DND-41 (cell line): ENCODE data around the gene KDM4F.

Experiments
- ATAC-seq: fragments of 200-7000 bp; cut with Tn5 transposase; 3 replicates; pipeline ENCODE4 v1.9.1; 2021; ENCODE audit warnings: low read depth; ENCODE audit not compliant: insufficient read depth
- DNase-seq: peaks from one replicate; pipeline ENCODE4 v3.0.0-alpha.2; 2020
- H2AFZ ChIP-seq: 2 replicates; pipeline ENCODE4 v1.6.0; 2012; ENCODE audit warnings: low read depth, low read length
- H3K27ac ChIP-seq: 2 replicates; pipeline ENCODE4 v1.5.1; 2012; ENCODE audit warnings: low read length, inconsistent platforms
- H3K27me3 ChIP-seq: fragments of 200-600 bp; sonication (generic); 2 replicates; pipeline ENCODE4 v1.6.0; 2012; ENCODE audit warnings: low read length, mild to moderate bottlenecking, inconsistent platforms; ENCODE audit not compliant: insufficient read depth, poor library complexity
- H3K36me3 ChIP-seq: 2 replicates; pipeline ENCODE4 v1.5.1; 2012; ENCODE audit warnings: low read length, inconsistent platforms; ENCODE audit not compliant: insufficient read depth
- H3K4me1 ChIP-seq: 2 replicates; pipeline ENCODE4 v1.5.1; 2012; ENCODE audit warnings: mild to moderate bottlenecking, low read length; ENCODE audit not compliant: insufficient read depth
- H3K4me2 ChIP-seq: 2 replicates; pipeline ENCODE4 v1.6.0; 2012; ENCODE audit warnings: mild to moderate bottlenecking, moderate library complexity, low read length, inconsistent platforms; ENCODE audit not compliant: insufficient read depth
- H3K4me3 ChIP-seq, 2 experiments: fragments of 200-600 bp in 1 of 2; shearing (Covaris generic) in 1 of 2; 2 replicates each; pipeline ENCODE4 v1.5.1; 2012 to 2016; ENCODE audit warnings: inconsistent platforms in 2 of 2, low read length in 2 of 2, mild to moderate bottlenecking in 2 of 2, low read depth in 1 of 2, moderate library complexity in 1 of 2
- H3K79me2 ChIP-seq: 2 replicates; pipeline ENCODE4 v1.6.0; 2012; ENCODE audit warnings: low read length, inconsistent platforms; ENCODE audit not compliant: insufficient read depth
- H3K9ac ChIP-seq: 2 replicates; pipeline ENCODE4 v1.6.0; 2012; ENCODE audit warnings: low read depth, mild to moderate bottlenecking, inconsistent platforms, low read length, moderate library complexity
- H3K9me3 ChIP-seq: 2 replicates; pipeline ENCODE4 v1.5.1; 2012; ENCODE audit warnings: low read length, moderate library complexity, mild to moderate bottlenecking, inconsistent platforms; ENCODE audit not compliant: insufficient read depth, severe bottlenecking
- H4K20me1 ChIP-seq: 2 replicates; pipeline ENCODE4 v1.6.0; 2012; ENCODE audit warnings: low read length; ENCODE audit not compliant: insufficient read depth
- CTCF ChIP-seq: IDR thresholded peaks from 2 replicates; pipeline ENCODE4 v1.5.1; 2012; ENCODE audit warnings: borderline replicate concordance, low read length, moderate library complexity, mild to moderate bottlenecking; ENCODE audit not compliant: poor library complexity, severe bottlenecking; ENCODE audit errors: extremely low read depth
- EZH2 ChIP-seq: IDR thresholded peaks from 3 replicates; pipeline ENCODE4 v1.6.1; 2012; ENCODE audit warnings: borderline replicate concordance, low read depth, mild to moderate bottlenecking, moderate library complexity, low read length, inconsistent platforms; ENCODE audit not compliant: severe bottlenecking

Gene KDM4F

GRCh38 chr11:95042239-95042638 lies 7.0 kb upstream of the KDM4F start:
- H2AFZ ChIP-seq: no peak overlapping the region
- H4K20me1 ChIP-seq: no peaks in the 10 kb centered on the region
- H3K9me3 ChIP-seq: no peaks in the 10 kb centered on the region
- DNase-seq: no peak
- TF ChIP-seq CTCF: no peak
- no peak for TF ChIP-seq EZH2
- no peak overlapping the region for H3K27ac ChIP-seq
- H3K4me1 ChIP-seq: no peaks in the 10 kb centered on the region
- H3K9ac ChIP-seq: no peak overlapping the region
- no peak overlapping the region for H3K4me2 ChIP-seq
- no peak for ATAC-seq
- H3K36me3 ChIP-seq: no peaks in the 10 kb centered on the region
- H3K79me2 ChIP-seq: no peaks in the 10 kb centered on the region
- H3K4me3 ChIP-seq: no peak overlapping the region
- peaks cover 4% of the 10 kb centered on the region for H3K27me3 ChIP-seq

- Histone ChIP-seq H3K27ac (no peak overlapping the region), H3K27me3 (peaks cover 4% of the 10 kb centered on the region), H3K79me2 (no peaks in the 10 kb centered on the region), H2AFZ (no peak overlapping the region), H3K9me3 (no peaks in the 10 kb centered on the region), H4K20me1 (no peaks in the 10 kb centered on the region), H3K4me3 (no peak overlapping the region), H3K9ac (no peak overlapping the region), H3K36me3 (no peaks in the 10 kb centered on the region), H3K4me2 (no peak overlapping the region), H3K4me1 (no peaks in the 10 kb centered on the region)
- no peak for ATAC-seq
- TF ChIP-seq EZH2 (no peak), CTCF (no peak)
- no peak for DNase-seq
Observed at GRCh38 chr11:95042906-95043305, 6.3 kb upstream of the KDM4F start.

DNA sequence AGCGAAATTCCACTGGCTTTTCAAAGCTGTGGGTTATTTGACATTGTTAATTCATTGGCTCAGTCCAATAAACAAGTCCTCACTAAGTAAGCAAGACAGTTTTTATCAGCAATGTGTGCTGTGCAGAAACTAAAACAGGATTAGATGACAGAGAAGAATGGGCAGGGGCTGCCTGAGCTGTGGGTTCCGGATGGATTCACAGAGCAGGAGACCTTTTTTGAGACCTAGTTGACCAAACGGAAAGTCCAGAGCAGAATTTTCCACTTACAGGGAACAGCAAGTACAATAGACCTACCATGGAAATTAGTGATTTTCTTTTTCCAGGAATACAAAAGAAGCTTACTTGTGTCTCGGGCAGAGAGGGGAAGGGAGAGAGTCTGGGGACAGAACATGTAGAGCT lies 5.2 kb upstream of the KDM4F start:
- Histone ChIP-seq H3K27me3 (peaks cover 4% of the 10 kb centered on the region), H3K9ac (no peak overlapping the region), H4K20me1 (no peaks in the 10 kb centered on the region), H3K4me3 (no peak overlapping the region), H3K9me3 (no peaks in the 10 kb centered on the region), H3K4me2 (no peak overlapping the region), H3K27ac (no peak overlapping the region), H3K4me1 (no peaks in the 10 kb centered on the region), H2AFZ (no peak overlapping the region), H3K36me3 (no peaks in the 10 kb centered on the region), H3K79me2 (no peaks in the 10 kb centered on the region)
- ATAC-seq: no peak
- TF ChIP-seq CTCF (no peak), EZH2 (no peak)
- no peak for DNase-seq

- TF ChIP-seq EZH2 (no peak), CTCF (no peak)
- H3K4me1 ChIP-seq: no peaks in the 10 kb centered on the region
- no peaks in the 10 kb centered on the region for H4K20me1 ChIP-seq
- no peak overlapping the region for H3K9ac ChIP-seq
- peaks cover 4% of the 10 kb centered on the region for H3K27me3 ChIP-seq
- no peaks in the 10 kb centered on the region for H3K9me3 ChIP-seq
- no peaks in the 10 kb centered on the region for H3K79me2 ChIP-seq
- H3K4me2 ChIP-seq: no peak overlapping the region
- no peak overlapping the region for H3K4me3 ChIP-seq
- no peak for DNase-seq
- no peak overlapping the region for H3K27ac ChIP-seq
- H2AFZ ChIP-seq: no peak overlapping the region
- ATAC-seq: no peak
- H3K36me3 ChIP-seq: no peaks in the 10 kb centered on the region
Observed at GRCh38 chr11:95045812-95046211, 3.4 kb upstream of the KDM4F start.
